Lower leg skin (tissue), 4 donors: Measurements from ENCODE around the gene AJAP1. TPM values are rescaled to one million over a fixed set of nuclear protein-coding genes. Genes with fewer than 3 reads are reported as not detected.
A peak's percentile ranks its signal among the peaks of the same experiment; 100 is the strongest.

Experiments
- DNase-seq, 2 donors: peaks; one replicate each; pipeline ENCODE4 v3.0.0-alpha.2; 2019; ENCODE audit warnings: low spot score in 2 of 2
- H3K4me3 ChIP-seq: fragments of 200-600 bp; sonication (generic); 2 replicates; pipeline ENCODE4 v1.5.1; 2017; ENCODE audit warnings: mild to moderate bottlenecking, low read depth; ENCODE audit not compliant: poor library complexity, severe bottlenecking
- POLR2A ChIP-seq, 2 donors: fragments of 450-650 bp; IDR thresholded peaks; one replicate each; pipeline ENCODE4 v1.6.1; 2016 to 2017; ENCODE audit warnings: antibody characterized with exemption in 2 of 2, mild to moderate bottlenecking in 1 of 2, moderate library complexity in 1 of 2
- WGBS, 2 donors: methylation state at CpG; one replicate each; pipeline ENCODE4 v1.1.5; 2018; 5-methylcytosine and 5-hydroxymethylcytosine counted together
- intact Hi-C: fragments of 100-400 bp; cut with DNase I; formaldehyde crosslinking; loops from one replicate; pipeline ENCODE4 v1.15.0; 2023; ENCODE audit warnings: low total_unique reads
- total RNA-seq, 4 donors: library from RNA; depleted of rRNA; stranded (reverse); fragments of >200 nt; gene quantifications; one replicate each; pipeline ENCODE4 v1.1.0, GENCODE V29; 2016
- TF ChIP-seq, protein P1 (sequence below), 3 donors: fragments of 450-650 bp; IDR thresholded peaks; one replicate each; pipeline ENCODE4 v1.5.1; 2016; ENCODE audit warnings: antibody characterized with exemption in 3 of 3, mild to moderate bottlenecking in 3 of 3, moderate library complexity in 2 of 3

AJAP1 gene
- total RNA-seq, 4 donors from 2014 or later, result 0.69 to 1.7 (median 1.3) TPM

DNA sequence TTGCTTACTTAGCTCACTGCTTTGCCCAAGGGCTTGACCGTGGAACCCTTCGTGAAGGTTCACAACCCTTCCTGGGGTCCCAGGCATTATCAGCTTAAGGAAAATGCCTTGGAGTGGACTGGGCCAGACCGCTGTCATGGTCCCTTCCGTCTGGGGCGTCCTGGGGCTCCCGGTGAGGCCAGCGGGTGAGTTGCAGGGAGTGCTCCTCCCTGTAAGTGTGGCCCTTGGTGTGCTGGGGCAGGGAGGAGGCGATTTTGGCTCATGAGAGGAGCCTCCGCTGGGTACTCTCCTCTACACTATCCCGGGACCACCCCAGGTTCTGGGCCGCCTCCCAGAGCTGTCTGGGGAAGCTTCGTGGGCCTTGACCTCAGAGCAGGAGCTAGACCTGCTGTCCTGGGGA is 48.1 kb downstream of the AJAP1 start:
- no peak for TF ChIP-seq POLR2A (IDR thresholded peaks at IDR 0.05)
- TF ChIP-seq, protein P1, sequence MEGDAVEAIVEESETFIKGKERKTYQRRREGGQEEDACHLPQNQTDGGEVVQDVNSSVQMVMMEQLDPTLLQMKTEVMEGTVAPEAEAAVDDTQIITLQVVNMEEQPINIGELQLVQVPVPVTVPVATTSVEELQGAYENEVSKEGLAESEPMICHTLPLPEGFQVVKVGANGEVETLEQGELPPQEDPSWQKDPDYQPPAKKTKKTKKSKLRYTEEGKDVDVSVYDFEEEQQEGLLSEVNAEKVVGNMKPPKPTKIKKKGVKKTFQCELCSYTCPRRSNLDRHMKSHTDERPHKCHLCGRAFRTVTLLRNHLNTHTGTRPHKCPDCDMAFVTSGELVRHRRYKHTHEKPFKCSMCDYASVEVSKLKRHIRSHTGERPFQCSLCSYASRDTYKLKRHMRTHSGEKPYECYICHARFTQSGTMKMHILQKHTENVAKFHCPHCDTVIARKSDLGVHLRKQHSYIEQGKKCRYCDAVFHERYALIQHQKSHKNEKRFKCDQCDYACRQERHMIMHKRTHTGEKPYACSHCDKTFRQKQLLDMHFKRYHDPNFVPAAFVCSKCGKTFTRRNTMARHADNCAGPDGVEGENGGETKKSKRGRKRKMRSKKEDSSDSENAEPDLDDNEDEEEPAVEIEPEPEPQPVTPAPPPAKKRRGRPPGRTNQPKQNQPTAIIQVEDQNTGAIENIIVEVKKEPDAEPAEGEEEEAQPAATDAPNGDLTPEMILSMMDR (IDR thresholded peaks at IDR 0.05), result no peak
- intact Hi-C loops, result no loop called here
- H3K4me3 ChIP-seq, result no peak overlapping the region
- DNase-seq, result no peak
- WGBS, 2 donors, result 87 to 90% methylated on average over 12 of the region's 12 CpGs

DNA sequence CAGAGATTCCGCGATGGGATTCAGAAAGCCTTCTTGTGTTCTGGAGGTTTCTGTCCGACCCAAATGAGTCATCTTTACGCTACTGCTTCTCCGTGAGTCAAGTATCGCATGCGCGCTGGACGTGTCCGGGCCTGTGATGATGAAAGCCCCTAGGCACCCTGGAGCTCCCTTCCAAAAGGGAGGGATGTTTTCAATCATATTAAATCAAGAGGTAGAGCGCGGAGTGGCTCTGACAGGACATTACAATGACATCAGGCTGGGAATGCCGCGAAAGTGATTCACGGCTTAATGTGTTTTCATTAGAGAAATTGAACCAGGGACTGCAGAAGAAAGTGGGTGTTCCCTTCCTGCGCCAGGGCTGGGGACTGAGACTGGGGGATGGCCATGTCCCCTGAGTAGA is 48.5 kb downstream of the AJAP1 start:
- WGBS, 2 donors, result 38 to 60% methylated on average over 16 of the region's 16 CpGs
- peak in 1 of 2 donors; percentile 65 for DNase-seq
- TF ChIP-seq, protein P1 (IDR thresholded peaks at IDR 0.05), result no peak
- TF ChIP-seq POLR2A (IDR thresholded peaks at IDR 0.05), result no peak
- intact Hi-C loops, result no loop called here
- no peak overlapping the region for H3K4me3 ChIP-seq

DNA sequence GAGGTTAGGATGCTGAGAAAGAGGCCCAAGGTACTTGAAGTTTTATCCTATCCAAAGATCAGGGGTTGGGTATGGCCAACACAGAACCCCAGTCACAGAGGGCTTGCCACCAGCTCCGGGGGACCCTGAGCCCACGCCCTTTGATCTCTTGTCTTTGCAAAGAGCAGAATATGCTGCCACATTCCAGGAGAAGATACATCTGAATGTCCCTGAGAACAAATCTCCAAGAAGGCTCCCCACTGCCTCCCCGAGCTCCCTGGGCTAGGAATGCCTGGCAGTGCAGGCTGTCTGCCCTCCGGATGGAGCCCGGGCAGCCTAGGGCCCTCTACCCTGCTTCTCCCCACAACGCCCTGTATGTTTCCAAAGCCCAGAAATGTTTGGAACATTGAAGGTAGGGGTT is 49.2 kb downstream of the AJAP1 start:
- no peak for DNase-seq
- WGBS, 2 donors, result 86% methylated on average over 6 of the region's 6 CpGs
- TF ChIP-seq, protein P1 (IDR thresholded peaks at IDR 0.05), result no peak
- TF ChIP-seq POLR2A (IDR thresholded peaks at IDR 0.05), result no peak
- intact Hi-C loops, result no loop called here
- H3K4me3 ChIP-seq, result no peak overlapping the region

DNA sequence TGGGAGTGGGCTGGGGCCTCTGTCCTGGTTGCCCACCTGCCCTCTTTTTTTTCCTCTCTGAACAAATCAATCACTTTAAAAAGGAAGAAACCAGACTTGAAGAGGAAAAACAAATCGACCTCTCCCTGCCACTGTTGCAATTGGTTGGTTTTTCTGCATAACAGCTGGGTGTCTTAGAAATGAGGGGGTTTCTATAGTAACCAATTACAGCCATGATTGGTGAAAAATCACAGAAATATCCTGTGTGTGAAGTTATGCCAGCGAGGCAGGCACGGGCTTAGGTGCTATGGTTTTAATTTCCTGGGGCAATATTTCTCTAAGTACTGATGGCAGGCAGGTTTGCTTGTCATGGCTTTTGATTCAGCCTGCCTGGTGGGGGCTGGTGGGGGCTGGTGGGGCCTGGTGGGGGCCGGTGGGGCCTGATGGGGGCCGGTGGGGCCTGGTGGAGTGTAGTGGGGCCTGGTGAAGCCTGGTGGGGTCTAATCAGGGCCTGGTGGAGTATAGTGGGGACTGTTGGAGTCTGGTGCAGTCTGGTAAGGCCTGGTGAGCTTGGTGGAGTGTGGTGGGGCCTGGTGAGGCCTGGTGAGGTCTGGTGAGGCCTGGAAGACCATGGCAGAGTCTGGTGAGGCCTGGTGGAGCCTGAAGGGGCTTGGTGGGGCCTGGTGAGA is 54.6 kb downstream of the AJAP1 start:
- no peak for DNase-seq
- intact Hi-C loops, result no loop called here
- TF ChIP-seq, protein P1 (IDR thresholded peaks at IDR 0.05), result no peak
- TF ChIP-seq POLR2A (IDR thresholded peaks at IDR 0.05), result no peak
- WGBS, 2 donors, result 47 to 73% methylated on average over 5 of the region's 5 CpGs
- no peak overlapping the region for H3K4me3 ChIP-seq

DNA sequence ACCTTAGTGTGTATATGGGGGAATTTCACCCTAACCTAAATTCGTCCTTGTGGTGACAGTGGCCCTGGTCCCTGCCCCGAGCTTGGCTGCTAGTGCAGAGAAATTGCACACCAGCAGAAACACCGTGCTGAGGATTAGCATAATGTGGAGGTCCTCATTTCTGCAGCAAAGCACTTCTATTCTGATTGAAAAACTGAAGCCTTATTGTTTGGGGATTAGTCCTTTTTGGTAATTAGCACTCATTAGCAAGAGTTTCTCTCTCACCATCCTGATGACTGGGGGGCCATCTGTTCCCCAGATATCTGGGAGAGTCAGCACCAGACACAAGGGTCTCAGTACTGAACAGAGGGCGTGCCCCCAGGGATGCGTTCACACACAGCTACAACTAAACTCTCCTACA is 55.2 kb downstream of the AJAP1 start:
- 85% methylated on average over 5 of the region's 5 CpGs for WGBS, 2 donors

More for the DNA sequence above, 55.2 kb downstream of the AJAP1 start:
- no peak for TF ChIP-seq POLR2A (IDR thresholded peaks at IDR 0.05)
- TF ChIP-seq, protein P1 (IDR thresholded peaks at IDR 0.05), result no peak
- intact Hi-C loops, result no loop called here
- H3K4me3 ChIP-seq, result no peak overlapping the region
- DNase-seq, result no peak
